ENCODE measurements around the gene OPA3. TPM values are rescaled to one million over a fixed set of nuclear protein-coding genes. Genes with fewer than 3 reads are reported as not detected.

Gene OPA3
- total RNA-seq, 1 experiment from 2014 or later = 11.1 TPM

DNA sequence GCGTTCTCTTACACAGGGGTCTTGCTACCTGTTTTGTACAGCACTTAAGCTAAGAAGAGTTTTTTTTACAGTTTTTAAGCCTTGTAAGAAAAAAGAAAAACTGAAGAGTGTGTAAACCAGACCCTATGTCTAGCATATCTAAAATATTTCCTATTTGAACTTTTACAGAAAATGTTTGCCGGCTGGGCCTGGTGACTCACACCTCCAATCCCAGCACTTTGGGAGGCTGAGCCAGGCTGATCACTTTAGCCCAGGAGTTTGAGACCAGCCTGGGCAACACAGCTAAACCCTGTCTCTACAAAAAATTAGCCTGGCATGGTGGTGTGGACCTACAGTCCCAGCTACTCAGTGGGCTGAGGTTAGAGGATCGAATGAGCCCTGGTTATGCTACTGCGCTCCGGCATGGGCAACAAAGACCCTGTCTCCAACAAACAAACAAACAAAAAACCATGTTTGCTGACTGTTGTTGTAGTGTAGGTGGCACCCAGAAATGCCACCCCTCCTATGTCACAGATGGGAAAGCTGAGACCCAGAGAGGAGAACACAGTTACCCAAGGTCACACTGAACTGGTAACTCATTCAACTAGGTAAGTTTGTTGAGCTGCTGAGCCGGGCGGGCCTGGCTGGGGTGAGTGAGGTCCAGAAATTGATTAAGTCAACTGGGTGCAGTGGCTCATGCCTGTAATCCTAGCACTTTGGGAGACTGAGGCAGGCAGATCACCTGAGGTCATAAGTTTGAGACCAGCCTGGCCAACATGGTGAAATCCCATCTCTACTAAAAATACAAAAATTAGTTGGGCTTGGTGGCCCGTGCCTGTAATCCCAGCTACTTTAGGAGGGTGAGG is 79.2 kb downstream of the OPA3 start:
- no peak for ATAC-seq
- intact Hi-C loops (cut with micrococcal nuclease) = no loop called here
- BruUV-seq (replicated peaks) = no TSS peak
- TF ChIP-seq POLR2A (IDR thresholded peaks at IDR 0.05; ENCODE audit: borderline replicate concordance, extremely low read depth, insufficient read depth, insufficient read length) = no peak
- no peak for TF ChIP-seq ELF1 (IDR thresholded peaks at IDR 0.05; ENCODE audit: borderline replicate concordance, low read depth)
- TF ChIP-seq SRF (IDR thresholded peaks at IDR 0.05; ENCODE audit: low read depth) = no peak
- no peak for TF ChIP-seq RAD21 (IDR thresholded peaks at IDR 0.05; ENCODE audit: low read depth)
- no peak for TF ChIP-seq ZFX (IDR thresholded peaks at IDR 0.05)
- no peak for TF ChIP-seq CEBPB (IDR thresholded peaks at IDR 0.05; ENCODE audit: low read depth)
- peak overlapping the region; percentile 98 to 99 for H3K4me3 ChIP-seq (replicated peaks in 1 of 2; ENCODE audit: low read depth in 1 of 2, low read length in 2 of 2)
- no peaks in the 10 kb centered on the region for H4K20me1 ChIP-seq (ENCODE audit: insufficient read depth)
- H3K36me3 ChIP-seq (ENCODE audit: control insufficient read depth in 1 of 2, insufficient read depth in 2 of 2, low read length in 2 of 2) = no peaks in the 10 kb centered on the region
- ChIA-PET RAD21 (ENCODE audit: low non-redundant PET in 1 of 2, low total read pairs in 2 of 2, uncharacterized antibody in 2 of 2, unreplicated experiment in 2 of 2) (interaction anchor here in 1 of 2 experiments (0.7 kb wide), 1 partner anchor 66 kb away, joined by 5 read pairs; no protein-coding TSS in a partner anchor), CTCF (interaction anchor here (1.1 kb wide), 3 partner anchors 12 to 138 kb away, joined by 3 to 5 read pairs (median 3); no protein-coding TSS in a partner anchor), POLR2A (interaction anchor here (1.3 kb wide), 2 partner anchors 20 to 136 kb away, joined by 4 to 6 read pairs; no protein-coding TSS in a partner anchor)
- H3K9me3 ChIP-seq (ENCODE audit: control insufficient read depth in 1 of 2, insufficient read depth in 1 of 2, low read depth in 1 of 2, low read length in 2 of 2) = no peaks in the 10 kb centered on the region
- H2AFZ ChIP-seq (ENCODE audit: low read depth, low read length, poor library complexity, severe bottlenecking) = no peak overlapping the region
- peak overlapping the region; percentile 98 for H3K9ac ChIP-seq (ENCODE audit: low read length)
- no peak for DNase-seq (ENCODE audit: low read depth, low spot score)
- peaks cover 35% of the 10 kb centered on the region for H3K79me2 ChIP-seq (ENCODE audit: insufficient read depth, low read length)
- H3K27me3 ChIP-seq (ENCODE audit: insufficient read depth, low read length) = no peaks in the 10 kb centered on the region
- H3K4me2 ChIP-seq (ENCODE audit: low read length) = peak overlapping the region; percentile 99
- peaks cover 19 to 41% of the 10 kb centered on the region in 2 experiments for H3K4me1 ChIP-seq (ENCODE audit: control insufficient read depth in 1 of 2, insufficient read depth in 2 of 2, low read length in 2 of 2)
- H3K27ac ChIP-seq (ENCODE audit: low read depth, low read length) = peak overlapping the region; percentile 95
- no peaks in the 10 kb centered on the region for H3K9me2 ChIP-seq (ENCODE audit: insufficient read depth)

DNA sequence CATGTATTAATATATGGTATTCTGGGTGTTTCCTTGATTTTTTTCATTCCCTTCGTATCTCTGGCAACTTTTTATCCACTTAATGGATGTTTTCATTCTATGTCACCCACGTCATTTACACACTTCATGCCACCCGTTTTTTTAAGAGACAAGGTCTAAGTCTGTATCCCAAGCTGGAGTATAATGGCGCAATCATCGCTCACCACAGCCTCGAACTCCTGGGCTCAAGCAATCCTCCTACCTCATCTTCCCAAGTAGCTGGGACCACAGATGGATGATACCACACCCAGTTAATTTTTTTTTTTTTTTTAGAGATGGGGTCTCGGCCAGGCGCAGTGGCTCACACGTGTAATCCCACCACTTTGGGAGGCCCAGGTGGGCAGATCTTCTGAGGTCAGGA is 80.7 kb downstream of the OPA3 start:
- no peaks in the 10 kb centered on the region for H3K36me3 ChIP-seq (ENCODE audit: control insufficient read depth in 1 of 2, insufficient read depth in 2 of 2, low read length in 2 of 2)
- ChIA-PET POLR2A (no interaction called here), RAD21 (ENCODE audit: low non-redundant PET in 1 of 2, low total read pairs in 2 of 2, uncharacterized antibody in 2 of 2, unreplicated experiment in 2 of 2) (no interaction called here), CTCF (interaction anchor here (0.9 kb wide), 1 partner anchor 64 kb away, joined by 3 read pairs; no protein-coding TSS in a partner anchor)
- TF ChIP-seq CBX3 (IDR thresholded peaks at IDR 0.05; ENCODE audit: low read depth) (no peak), JUND (IDR thresholded peaks at IDR 0.05) (no peak), EZH2phosphoT487 (IDR thresholded peaks at IDR 0.05; ENCODE audit: borderline replicate concordance) (no peak), EZH2 (IDR thresholded peaks at IDR 0.05) (no peak), CEBPB (IDR thresholded peaks at IDR 0.05; ENCODE audit: low read depth) (no peak), TCF7L2 (IDR thresholded peaks at IDR 0.05; ENCODE audit: borderline replicate concordance, extremely low read depth, insufficient read depth, insufficient read length) (no peak), SP1 (IDR thresholded peaks at IDR 0.05; ENCODE audit: low read depth) (no peak), SRF (IDR thresholded peaks at IDR 0.05; ENCODE audit: low read depth) (no peak)
- TF ChIP-seq, protein P1, sequence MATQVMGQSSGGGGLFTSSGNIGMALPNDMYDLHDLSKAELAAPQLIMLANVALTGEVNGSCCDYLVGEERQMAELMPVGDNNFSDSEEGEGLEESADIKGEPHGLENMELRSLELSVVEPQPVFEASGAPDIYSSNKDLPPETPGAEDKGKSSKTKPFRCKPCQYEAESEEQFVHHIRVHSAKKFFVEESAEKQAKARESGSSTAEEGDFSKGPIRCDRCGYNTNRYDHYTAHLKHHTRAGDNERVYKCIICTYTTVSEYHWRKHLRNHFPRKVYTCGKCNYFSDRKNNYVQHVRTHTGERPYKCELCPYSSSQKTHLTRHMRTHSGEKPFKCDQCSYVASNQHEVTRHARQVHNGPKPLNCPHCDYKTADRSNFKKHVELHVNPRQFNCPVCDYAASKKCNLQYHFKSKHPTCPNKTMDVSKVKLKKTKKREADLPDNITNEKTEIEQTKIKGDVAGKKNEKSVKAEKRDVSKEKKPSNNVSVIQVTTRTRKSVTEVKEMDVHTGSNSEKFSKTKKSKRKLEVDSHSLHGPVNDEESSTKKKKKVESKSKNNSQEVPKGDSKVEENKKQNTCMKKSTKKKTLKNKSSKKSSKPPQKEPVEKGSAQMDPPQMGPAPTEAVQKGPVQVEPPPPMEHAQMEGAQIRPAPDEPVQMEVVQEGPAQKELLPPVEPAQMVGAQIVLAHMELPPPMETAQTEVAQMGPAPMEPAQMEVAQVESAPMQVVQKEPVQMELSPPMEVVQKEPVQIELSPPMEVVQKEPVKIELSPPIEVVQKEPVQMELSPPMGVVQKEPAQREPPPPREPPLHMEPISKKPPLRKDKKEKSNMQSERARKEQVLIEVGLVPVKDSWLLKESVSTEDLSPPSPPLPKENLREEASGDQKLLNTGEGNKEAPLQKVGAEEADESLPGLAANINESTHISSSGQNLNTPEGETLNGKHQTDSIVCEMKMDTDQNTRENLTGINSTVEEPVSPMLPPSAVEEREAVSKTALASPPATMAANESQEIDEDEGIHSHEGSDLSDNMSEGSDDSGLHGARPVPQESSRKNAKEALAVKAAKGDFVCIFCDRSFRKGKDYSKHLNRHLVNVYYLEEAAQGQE (IDR thresholded peaks at IDR 0.05; ENCODE audit: low read depth) = no peak
- TF ChIP-seq, protein P2, sequence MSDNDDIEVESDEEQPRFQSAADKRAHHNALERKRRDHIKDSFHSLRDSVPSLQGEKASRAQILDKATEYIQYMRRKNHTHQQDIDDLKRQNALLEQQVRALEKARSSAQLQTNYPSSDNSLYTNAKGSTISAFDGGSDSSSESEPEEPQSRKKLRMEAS (IDR thresholded peaks at IDR 0.05) = no peak
- no peak overlapping the region for H3K27ac ChIP-seq (ENCODE audit: low read depth, low read length)
- H3K4me1 ChIP-seq (ENCODE audit: control insufficient read depth in 1 of 2, insufficient read depth in 2 of 2, low read length in 2 of 2) = peaks cover 23 to 37% of the 10 kb centered on the region in 2 experiments; a peak in 3 of 4 replicates
- no peaks in the 10 kb centered on the region for H3K9me3 ChIP-seq (ENCODE audit: control insufficient read depth in 1 of 2, insufficient read depth in 1 of 2, low read depth in 1 of 2, low read length in 2 of 2)
- H3K9me2 ChIP-seq (ENCODE audit: insufficient read depth) = no peaks in the 10 kb centered on the region
- no TSS peak for BruUV-seq (replicated peaks)
- DNase-seq (ENCODE audit: low read depth, low spot score) = no peak
- no peak overlapping the region for H3K9ac ChIP-seq (ENCODE audit: low read length)
- peaks cover 20% of the 10 kb centered on the region for H3K79me2 ChIP-seq (ENCODE audit: insufficient read depth, low read length)
- intact Hi-C loops (cut with micrococcal nuclease) = no loop called here
- no peak overlapping the region for H3K4me3 ChIP-seq (replicated peaks in 1 of 2; ENCODE audit: low read depth in 1 of 2, low read length in 2 of 2)
- H4K20me1 ChIP-seq (ENCODE audit: insufficient read depth) = no peaks in the 10 kb centered on the region
- H3K27me3 ChIP-seq (ENCODE audit: insufficient read depth, low read length) = no peaks in the 10 kb centered on the region
- H3K4me2 ChIP-seq (ENCODE audit: low read length) = no peak overlapping the region
- no peak for ATAC-seq
- no peak overlapping the region for H2AFZ ChIP-seq (ENCODE audit: low read depth, low read length, poor library complexity, severe bottlenecking)
